HG03378 (cell line): ENCODE data around the gene PPP6R2.

Source experiments
- ATAC-seq: cut with Tn5 transposase; IDR thresholded peaks from one replicate; pipeline ENCODE4 v1.9.1; 2021; ENCODE audit warnings: mild to moderate bottlenecking, moderate library complexity; ENCODE audit not compliant: unreplicated experiment

The PPP6R2 gene

GRCh38 chr22:50342651-50343540 is at the start of gene PPP6R2:
Gene PPP6R2 (plus strand): TSS chr22:50343327. CDS start chr22:50393909, 50,582 bp downstream.
- ATAC-seq: peak; percentile 47

- ATAC-seq: no peak
Observed at GRCh38 chr22:50293441-50294318, 49.4 kb upstream of the PPP6R2 start.

DNA sequence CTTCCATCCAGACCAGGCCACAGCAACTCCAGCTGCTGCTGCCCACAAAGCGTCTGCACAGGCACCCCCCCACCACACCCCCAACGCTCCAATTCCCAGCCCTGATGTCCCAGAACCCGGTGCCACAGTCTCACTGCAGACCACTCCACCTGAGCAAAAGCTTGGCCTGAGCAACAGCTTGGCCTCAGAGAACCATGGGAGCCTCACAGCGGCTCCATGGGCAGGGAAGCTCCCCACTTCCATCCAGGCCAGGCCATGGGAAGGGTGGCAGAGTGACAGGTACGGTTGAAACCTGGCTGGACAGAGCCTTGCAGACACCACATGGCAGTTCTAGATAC is 48.8 kb upstream of the PPP6R2 start:
- no peak for ATAC-seq

DNA sequence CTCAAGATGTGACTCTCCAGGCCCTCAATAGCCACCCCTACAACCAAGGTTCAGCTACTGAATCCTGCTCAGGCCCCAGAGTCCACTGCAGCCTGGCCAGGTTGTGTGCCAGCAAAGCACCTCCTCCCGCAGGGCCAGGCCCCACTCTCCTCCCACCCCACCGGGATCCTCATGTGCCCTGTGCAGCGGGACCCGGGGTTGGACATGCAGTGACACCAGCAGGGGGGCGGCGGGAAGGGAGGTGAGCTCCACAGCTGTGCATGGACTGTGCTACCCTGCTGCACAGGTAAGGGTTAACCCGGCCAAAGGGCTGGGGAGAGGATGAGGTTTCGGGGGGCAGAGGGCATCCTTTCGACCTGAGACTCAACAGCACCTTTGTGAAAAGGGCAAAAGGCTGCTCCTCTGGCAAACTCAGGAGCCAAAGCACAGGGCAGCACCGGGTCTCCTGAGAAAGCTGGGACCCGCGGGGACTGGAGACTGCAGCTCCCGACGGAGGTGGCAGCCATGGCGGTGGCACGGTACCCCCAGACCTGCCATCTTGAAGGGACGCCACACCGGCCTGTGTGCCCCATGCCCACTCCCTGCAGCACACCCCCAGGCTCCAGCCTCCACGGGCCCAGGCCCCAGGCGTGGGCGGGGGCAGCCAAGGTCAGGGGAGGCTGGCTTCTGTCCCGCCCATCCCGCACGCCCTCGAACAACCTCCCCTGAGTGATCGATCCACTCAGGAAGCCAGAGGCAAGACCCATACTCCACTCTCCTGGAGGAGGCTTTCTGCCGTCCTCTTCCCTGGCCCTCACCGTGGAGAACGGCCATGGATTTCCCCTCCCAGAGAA is 46.3 kb upstream of the PPP6R2 start:
- ATAC-seq: no peak

DNA sequence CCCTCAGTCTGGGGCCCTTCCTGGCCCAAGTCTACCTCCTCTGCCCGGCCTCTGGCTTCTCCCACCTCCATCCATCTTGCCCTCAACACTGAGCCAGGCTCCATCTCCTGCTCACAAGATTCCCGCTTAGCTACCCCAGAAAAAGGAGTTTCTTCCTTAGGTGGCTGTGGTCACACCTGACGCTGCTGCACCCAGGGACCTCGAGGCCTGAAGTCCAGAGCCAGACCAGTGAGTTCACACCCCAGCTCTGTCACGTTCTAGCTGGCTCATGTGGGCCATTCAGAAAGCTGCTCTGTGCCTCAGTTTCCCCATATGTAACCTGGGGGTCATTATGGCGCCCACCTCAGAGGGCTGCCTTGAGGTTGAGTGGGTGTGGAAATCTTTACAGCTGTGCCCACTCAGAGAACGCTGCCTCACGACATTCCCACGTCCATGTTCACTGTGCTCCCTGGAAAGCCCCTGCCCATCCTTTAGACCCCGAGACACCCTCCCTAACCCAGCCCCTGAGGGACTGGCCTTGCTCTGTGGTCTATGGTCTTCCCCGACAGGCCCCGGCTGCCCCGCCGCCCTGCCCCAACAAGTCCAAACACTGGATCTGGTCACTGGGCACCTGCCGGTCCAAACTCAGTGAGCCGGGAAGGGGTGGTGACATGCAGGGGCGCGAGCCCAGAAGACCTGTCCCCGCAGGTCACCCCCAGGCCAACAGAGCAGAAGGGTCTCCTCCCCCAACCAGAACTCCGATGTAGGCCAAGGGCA is 45.4 kb upstream of the PPP6R2 start:
- no peak for ATAC-seq

DNA sequence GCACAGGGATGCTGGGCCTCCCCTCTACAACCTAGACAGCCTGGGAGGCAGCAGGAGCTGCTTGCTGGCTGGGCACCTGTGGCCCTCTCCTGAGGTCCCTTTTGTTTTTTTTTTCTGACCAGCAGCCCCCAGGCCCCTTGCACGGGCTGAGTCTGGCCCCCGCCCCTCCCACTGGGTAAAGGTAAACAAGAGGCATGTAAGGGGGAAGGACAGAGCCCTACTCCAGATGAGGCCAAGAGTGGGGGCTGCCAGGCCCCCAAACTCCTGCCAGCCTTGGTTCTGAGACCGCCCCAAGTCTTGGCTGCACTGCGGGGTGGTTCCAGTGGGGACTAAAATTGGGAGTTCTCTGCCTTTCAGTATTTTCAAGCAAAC is 44.9 kb upstream of the PPP6R2 start:
- ATAC-seq: no peak

DNA sequence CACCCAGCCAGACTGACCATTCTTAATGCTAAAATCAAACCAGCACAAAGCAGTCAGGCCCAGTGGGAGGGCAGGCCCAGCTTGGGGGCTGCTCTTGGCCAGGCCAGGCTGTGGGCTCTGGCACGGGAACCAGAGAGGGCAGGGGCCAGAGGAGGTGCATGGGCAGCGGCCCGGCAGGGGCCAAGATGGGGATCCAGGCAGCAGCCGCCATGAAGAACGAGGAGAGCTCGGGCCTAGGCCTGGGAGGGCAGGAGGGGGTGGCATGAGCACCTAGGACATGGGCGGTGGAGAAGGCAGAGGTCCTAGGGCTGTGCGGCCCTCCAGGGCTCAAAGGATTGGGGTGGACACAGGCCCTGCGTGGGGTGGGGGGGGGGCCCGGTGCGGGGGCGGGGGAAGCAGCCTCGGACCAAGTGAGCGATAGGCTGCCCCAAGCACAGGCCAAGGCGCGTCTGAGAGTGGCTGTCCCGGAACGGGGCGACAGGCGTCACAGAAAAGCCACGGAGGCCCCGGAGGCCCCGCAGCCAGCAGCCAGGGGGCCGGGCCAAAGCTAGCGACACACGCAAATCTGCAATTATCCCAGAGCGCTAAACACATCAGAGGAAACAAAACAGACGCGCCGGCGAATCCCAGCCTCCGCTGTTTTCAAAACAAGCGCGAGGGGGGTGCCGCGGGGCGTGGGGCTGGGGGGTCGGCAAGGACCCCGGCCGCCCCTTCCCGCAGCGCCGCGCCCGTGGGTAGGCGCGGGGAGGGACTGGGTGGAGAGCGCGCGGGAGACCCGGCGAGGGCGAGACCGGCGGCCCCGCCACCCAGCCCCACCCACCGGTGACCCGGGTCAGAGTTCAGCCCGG is 44.0 kb upstream of the PPP6R2 start:
- ATAC-seq: no peak

GRCh38 chr22:50299785-50300619 is 43.1 kb upstream of the PPP6R2 start:
- no peak for ATAC-seq

- ATAC-seq: no peak
Observed at GRCh38 chr22:50300620-50301257, 42.4 kb upstream of the PPP6R2 start.

GRCh38 chr22:50301581-50301991 is 41.5 kb upstream of the PPP6R2 start:
- ATAC-seq: no peak

DNA sequence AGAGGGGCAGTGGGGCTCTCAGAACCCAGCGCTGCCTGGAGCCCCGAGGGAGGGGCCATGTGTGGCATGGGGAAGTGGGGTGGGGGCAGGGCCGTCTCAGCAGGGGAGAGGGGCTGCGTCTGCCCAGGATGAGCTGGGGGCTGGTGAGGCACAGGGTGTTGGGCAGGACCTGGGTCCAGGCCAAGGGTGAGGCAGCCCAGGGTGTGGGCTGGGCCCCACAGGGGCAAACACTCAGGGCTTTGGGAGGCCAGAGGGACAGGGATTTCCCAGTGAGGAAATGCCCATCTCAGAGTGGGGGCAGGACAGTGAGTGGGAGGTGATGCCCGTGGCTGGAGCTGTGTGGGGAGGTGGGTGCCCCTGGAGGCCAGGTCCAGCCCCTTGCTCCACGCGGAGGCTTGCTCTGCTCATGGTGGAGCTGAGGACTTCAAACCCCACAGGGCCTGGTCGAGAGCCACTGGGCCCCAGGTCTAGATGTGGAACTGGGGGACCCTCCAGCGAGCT is 41.0 kb upstream of the PPP6R2 start:
- ATAC-seq: no peak

GRCh38 chr22:50302564-50302963 is 40.6 kb upstream of the PPP6R2 start:
- no peak for ATAC-seq

DNA sequence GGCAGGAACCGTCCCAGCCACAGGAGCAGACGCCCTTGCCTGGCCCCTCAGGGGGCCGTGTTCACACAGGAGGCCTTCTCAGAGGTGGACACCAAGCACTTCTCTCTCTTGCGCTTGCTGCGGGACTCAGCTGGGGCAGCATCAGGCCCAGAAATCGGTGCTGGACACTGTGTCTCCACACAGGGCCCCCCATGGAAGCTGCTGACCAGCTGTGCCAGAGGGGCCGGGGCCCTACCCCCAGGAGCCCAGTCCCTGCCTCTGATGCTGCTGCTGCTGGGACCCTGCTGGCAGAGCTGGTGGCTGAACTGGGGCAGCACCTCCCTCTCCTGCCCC is 39.6 kb upstream of the PPP6R2 start:
- ATAC-seq: no peak

DNA sequence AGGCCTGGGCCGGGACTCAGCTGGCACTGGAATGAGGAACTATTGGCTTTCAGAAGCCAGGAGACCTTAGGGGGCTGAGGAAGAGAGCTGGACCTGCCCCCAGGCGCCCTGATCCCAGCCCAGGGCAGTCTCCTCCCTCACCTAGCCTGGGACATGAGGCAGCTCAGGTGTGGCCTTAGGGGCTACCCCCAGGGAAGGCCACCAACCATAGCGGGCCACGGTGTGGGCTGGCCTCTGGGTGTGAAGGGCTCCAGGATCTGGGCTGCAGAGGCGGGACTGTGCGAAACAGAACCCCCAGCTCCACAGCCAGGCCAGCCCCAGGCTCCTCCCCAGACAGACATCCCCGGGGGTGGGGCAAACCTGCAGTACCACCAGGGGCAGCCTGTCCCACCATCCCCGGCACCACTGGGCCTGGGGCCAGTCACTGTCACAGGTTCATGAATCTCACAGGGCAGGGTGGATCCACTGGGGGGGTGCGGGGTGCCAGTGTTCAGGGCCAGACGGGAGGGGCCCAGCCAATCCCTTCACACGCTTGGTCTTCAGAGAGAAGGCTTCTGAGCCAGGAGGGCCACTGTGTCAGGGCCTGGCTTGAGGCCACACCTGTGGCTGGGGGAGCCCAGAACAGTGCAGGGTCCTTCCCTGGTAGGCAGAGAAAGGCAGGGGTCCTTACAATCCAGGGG is 39.1 kb upstream of the PPP6R2 start:
- ATAC-seq: no peak

DNA sequence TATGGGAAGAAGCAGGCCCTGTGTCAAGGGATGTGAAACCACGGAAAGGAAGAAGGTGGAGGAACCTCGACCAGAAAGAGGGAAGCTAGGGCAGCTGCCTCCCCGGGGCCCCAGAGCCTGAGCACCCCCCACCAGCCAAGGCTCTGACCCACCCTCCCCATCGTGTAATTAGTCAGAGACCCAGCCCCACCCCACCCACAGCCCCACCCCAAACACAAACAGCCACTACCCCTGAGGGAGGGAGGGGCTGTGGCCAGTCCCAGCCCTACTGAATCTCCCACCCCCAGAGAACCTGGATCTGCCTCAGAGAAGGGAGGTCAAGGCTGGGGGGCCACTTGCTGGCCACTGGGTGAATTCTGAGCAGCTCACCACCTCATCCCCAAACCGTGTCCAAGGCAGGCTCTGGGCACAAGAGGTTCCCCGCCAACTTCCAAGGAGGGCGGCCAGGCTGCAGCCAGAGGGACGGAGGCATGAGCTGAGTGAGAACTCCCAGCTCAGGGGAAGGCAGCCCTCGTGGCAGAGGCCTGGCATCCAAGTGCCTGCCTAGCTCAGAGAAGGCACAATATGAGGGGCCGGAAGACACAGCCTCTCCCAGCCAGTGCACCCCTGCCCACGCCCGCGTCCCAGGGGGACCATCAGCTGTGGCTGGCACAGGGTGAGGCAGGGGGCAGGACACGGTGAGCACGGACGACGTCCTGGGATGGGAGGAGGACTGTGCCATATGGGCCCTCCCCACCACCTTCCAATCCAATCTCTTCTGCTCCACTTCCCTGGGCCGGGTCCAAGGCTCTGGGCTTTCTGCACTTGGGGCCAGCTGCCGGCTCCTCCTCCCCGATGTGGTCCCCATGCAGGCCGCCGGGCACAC is 38.4 kb upstream of the PPP6R2 start:
- no peak for ATAC-seq

- ATAC-seq: no peak
Observed at GRCh38 chr22:50305393-50305922, 37.7 kb upstream of the PPP6R2 start.
